Osteocyte (in vitro differentiated cells): ENCODE data around the gene KRT1. TPM values are rescaled to one million over a fixed set of nuclear protein-coding genes. Genes with fewer than 3 reads are reported as not detected.

Source experiments
- DNase-seq: peaks from one replicate; pipeline ENCODE4 v3.0.0; 2021; ENCODE audit warnings: mixed read lengths; ENCODE audit not compliant: unreplicated experiment; ENCODE audit errors: extremely low spot score
- H3K27ac Mint-ChIP-seq: one replicate; pipeline ENCODE4 v1.8.0; 2021; ENCODE audit warnings: mild to moderate bottlenecking, mixed read lengths; ENCODE audit not compliant: unreplicated experiment
- H3K27me3 Mint-ChIP-seq: one replicate; pipeline ENCODE4 v1.8.0; 2021; ENCODE audit warnings: mixed read lengths; ENCODE audit not compliant: unreplicated experiment
- H3K36me3 Mint-ChIP-seq: one replicate; pipeline ENCODE4 v1.8.0; 2021; ENCODE audit warnings: mixed read lengths; ENCODE audit not compliant: unreplicated experiment
- H3K4me1 Mint-ChIP-seq: one replicate; pipeline ENCODE4 v1.8.0; 2021; ENCODE audit warnings: mixed read lengths; ENCODE audit not compliant: unreplicated experiment
- H3K4me3 Mint-ChIP-seq: one replicate; pipeline ENCODE4 v1.8.0; 2021; ENCODE audit warnings: mild to moderate bottlenecking, moderate library complexity, mixed read lengths; ENCODE audit not compliant: unreplicated experiment
- H3K9me3 Mint-ChIP-seq: one replicate; pipeline ENCODE4 v1.8.0; 2021; ENCODE audit warnings: mixed read lengths; ENCODE audit not compliant: unreplicated experiment
- total RNA-seq: library from RNA; stranded (reverse); gene quantifications from 2 replicates; pipeline ENCODE4 v1.2.1, GENCODE V29; 2021
- TF ChIP-seq, protein P1 (sequence below): fragments of 200-600 bp; sonication (generic); IDR thresholded peaks from 2 replicates; pipeline ENCODE4 v1.5.0; 2021; ENCODE audit warnings: antibody characterized with exemption, mild to moderate bottlenecking, moderate library complexity

The KRT1 gene
- total RNA-seq, 1 donor from 2014 or later = not detected

GRCh38 chr12:52679875-52680274 lies 332 bp downstream of the KRT1 start:
- Mint-ChIP-seq H3K27ac (no peak overlapping the region), H3K27me3 (peaks cover 68% of the 10 kb centered on the region), H3K36me3 (no peaks in the 10 kb centered on the region), H3K4me1 (no peaks in the 10 kb centered on the region), H3K9me3 (no peaks in the 10 kb centered on the region), H3K4me3 (no peak overlapping the region)
- TF ChIP-seq, protein P1, sequence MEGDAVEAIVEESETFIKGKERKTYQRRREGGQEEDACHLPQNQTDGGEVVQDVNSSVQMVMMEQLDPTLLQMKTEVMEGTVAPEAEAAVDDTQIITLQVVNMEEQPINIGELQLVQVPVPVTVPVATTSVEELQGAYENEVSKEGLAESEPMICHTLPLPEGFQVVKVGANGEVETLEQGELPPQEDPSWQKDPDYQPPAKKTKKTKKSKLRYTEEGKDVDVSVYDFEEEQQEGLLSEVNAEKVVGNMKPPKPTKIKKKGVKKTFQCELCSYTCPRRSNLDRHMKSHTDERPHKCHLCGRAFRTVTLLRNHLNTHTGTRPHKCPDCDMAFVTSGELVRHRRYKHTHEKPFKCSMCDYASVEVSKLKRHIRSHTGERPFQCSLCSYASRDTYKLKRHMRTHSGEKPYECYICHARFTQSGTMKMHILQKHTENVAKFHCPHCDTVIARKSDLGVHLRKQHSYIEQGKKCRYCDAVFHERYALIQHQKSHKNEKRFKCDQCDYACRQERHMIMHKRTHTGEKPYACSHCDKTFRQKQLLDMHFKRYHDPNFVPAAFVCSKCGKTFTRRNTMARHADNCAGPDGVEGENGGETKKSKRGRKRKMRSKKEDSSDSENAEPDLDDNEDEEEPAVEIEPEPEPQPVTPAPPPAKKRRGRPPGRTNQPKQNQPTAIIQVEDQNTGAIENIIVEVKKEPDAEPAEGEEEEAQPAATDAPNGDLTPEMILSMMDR = no peak
- DNase-seq = no peak

DNA sequence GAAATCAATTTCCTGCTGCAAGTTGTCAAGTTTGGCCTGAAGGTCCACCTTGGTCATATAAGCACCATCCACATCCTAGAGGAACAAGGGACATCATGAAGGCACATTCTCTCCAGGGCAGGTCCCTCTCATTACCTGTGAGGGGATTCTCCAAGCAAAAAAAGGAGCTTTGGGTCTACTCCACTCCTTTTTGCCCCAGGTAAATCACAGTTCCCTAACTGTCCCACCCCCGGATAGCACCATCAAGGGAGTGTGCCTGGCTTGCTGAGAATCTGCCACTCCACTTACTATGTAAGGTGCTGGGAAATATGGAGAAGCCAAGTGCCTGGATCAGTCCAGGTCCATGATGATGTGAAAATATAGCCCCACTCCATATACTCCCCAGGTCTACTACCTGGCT lies 2.5 kb downstream of the KRT1 start:
- Mint-ChIP-seq H3K9me3 (no peaks in the 10 kb centered on the region), H3K4me3 (no peak overlapping the region), H3K27ac (no peak overlapping the region), H3K27me3 (peaks cover 55% of the 10 kb centered on the region), H3K36me3 (no peaks in the 10 kb centered on the region), H3K4me1 (no peaks in the 10 kb centered on the region)
- no peak for DNase-seq
- TF ChIP-seq, protein P1 = no peak

- no peaks in the 10 kb centered on the region for H3K36me3 Mint-ChIP-seq
- H3K4me1 Mint-ChIP-seq = no peaks in the 10 kb centered on the region
- no peak overlapping the region for H3K4me3 Mint-ChIP-seq
Observed at GRCh38 chr12:52677126-52677525, 3.1 kb downstream of the KRT1 start.

DNA sequence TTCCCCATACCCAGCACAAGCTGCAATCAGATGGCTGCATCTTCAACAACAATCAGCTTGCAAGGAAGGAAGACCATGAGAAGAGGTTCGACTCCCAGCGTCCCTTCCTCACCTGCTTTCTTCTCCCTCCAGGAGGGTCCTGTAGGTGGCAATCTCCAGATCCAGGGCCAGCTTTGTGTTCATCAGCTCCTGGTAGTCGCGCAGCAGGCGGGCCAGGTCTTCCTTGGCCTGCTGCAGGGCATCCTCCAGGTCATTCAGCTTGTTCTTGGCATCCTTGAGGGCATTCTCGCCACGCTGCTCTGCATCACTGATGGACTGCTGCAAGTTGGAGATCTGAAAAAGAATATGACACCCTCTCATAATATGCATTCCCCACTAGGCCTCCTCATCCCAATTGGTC lies 4.0 kb downstream of the KRT1 start:
- no peak overlapping the region for H3K27ac Mint-ChIP-seq
- H3K9me3 Mint-ChIP-seq = no peaks in the 10 kb centered on the region
- TF ChIP-seq, protein P1 = no peak
- H3K27me3 Mint-ChIP-seq = peaks cover 41% of the 10 kb centered on the region
- no peaks in the 10 kb centered on the region for H3K36me3 Mint-ChIP-seq
- no peaks in the 10 kb centered on the region for H3K4me1 Mint-ChIP-seq
- no peak overlapping the region for H3K4me3 Mint-ChIP-seq
- DNase-seq = no peak

More at GRCh38 chr12:52677126-52677525, 3.1 kb downstream of the KRT1 start:
- no peaks in the 10 kb centered on the region for H3K9me3 Mint-ChIP-seq
- no peak overlapping the region for H3K27ac Mint-ChIP-seq
- TF ChIP-seq, protein P1 = no peak
- H3K27me3 Mint-ChIP-seq = peaks cover 49% of the 10 kb centered on the region
- DNase-seq = no peak

- no peak overlapping the region for H3K4me3 Mint-ChIP-seq
- peaks cover 38% of the 10 kb centered on the region for H3K27me3 Mint-ChIP-seq
- H3K4me1 Mint-ChIP-seq = no peaks in the 10 kb centered on the region
- H3K36me3 Mint-ChIP-seq = no peaks in the 10 kb centered on the region
- DNase-seq = no peak
- H3K27ac Mint-ChIP-seq = no peak overlapping the region
- H3K9me3 Mint-ChIP-seq = no peaks in the 10 kb centered on the region
- TF ChIP-seq, protein P1 = no peak
Observed at GRCh38 chr12:52675301-52675701, 4.9 kb downstream of the KRT1 start.
